Stomach (tissue), 9 donors: Measurements from ENCODE around the gene C1QL1. TPM values are rescaled to one million over a fixed set of nuclear protein-coding genes. Genes with fewer than 3 reads are reported as not detected.

Source experiments
- DNase-seq, 2 donors: peaks; one replicate each; pipeline versions ENCODE4 v3.0.0 to v3.0.0-alpha.2; 2013 to 2019
- H3K27ac ChIP-seq, 5 donors: fragments of 200-600 bp in 4 of 5; sonication (generic) in 4 of 5; one replicate each; pipeline ENCODE4 v1.5.1; 2013 to 2019; ENCODE audit warnings: mild to moderate bottlenecking in 1 of 5, moderate library complexity in 1 of 5
- H3K27me3 ChIP-seq, 3 donors: fragments of 200-600 bp; sonication (generic); one replicate each; pipeline ENCODE4 v1.5.1; 2017 to 2019; ENCODE audit warnings: mixed run types in 1 of 3
- H3K36me3 ChIP-seq, 4 donors: fragments of 200-600 bp; sonication (generic); 1 replicate in 3 of 4; 2 replicates in 1 of 4; pipeline ENCODE4 v1.5.1; 2016 to 2019
- H3K4me1 ChIP-seq, 4 donors: fragments of 200-600 bp; sonication (generic); one replicate each; pipeline ENCODE4 v1.5.1; 2016 to 2019
- H3K4me3 ChIP-seq, 4 donors: fragments of 200-600 bp; sonication (generic) in 3 of 4; one replicate each; pipeline ENCODE4 v1.5.1; 2016 to 2019; ENCODE audit warnings: mild to moderate bottlenecking in 1 of 4
- H3K9me3 ChIP-seq, 4 donors: fragments of 200-600 bp; sonication (generic); one replicate each; pipeline ENCODE4 v1.5.1; 2016 to 2019
- CTCF ChIP-seq, 7 experiments: fragments of 450-650 bp in 4 of 7; fragments of 200-600 bp in 3 of 7; sonication (generic) in 3 of 7; IDR thresholded peaks; one replicate each; pipeline ENCODE4 v1.5.1; 2016 to 2019; ENCODE audit warnings: antibody characterized with exemption in 7 of 7, control low read depth in 2 of 7, mild to moderate bottlenecking in 1 of 7
- EP300 ChIP-seq: sonication (generic); formaldehyde crosslinking; IDR thresholded peaks from one replicate; pipeline ENCODE4 v1.6.1; 2017; ENCODE audit warnings: antibody characterized with exemption
- POLR2A ChIP-seq, 4 donors: fragments of 450-650 bp; IDR thresholded peaks; one replicate each; pipeline ENCODE4 v1.6.1; 2016; ENCODE audit warnings: antibody characterized with exemption in 4 of 4, control low read depth in 2 of 4, mild to moderate bottlenecking in 1 of 4, moderate library complexity in 1 of 4
- POLR2AphosphoS5 ChIP-seq, 3 donors: sonication (generic); formaldehyde crosslinking; IDR thresholded peaks; one replicate each; pipeline ENCODE4 v1.6.1; 2016; ENCODE audit warnings: antibody characterized with exemption in 3 of 3
- WGBS, 5 donors: extraction: QIAGEN DNeasy Blood & Tissue Kit in 3 of 5; methylation state at CpG; one replicate each; pipeline versions ENCODE4 v1.1.5 to v1.1.7; 2013 to 2018; 5-methylcytosine and 5-hydroxymethylcytosine counted together
- intact Hi-C: fragments of 100-400 bp; cut with DNase I; formaldehyde crosslinking; loops from one replicate; pipeline ENCODE4 v1.15.1; 2023; ENCODE audit warnings: low total_unique reads
- polyA plus RNA-seq, 3 donors: library from polyadenylated mRNA; stranded (reverse); fragments of 200-250 nt; gene quantifications; one replicate each; pipeline ENCODE4 v1.2.3, GENCODE V29; 2013
- small RNA-seq, 4 donors: library from RNA; depleted of rRNA; stranded (forward); fragments of <200 nt; gene quantifications; one replicate each; pipeline ENCODE3, GENCODE V24; 2016
- total RNA-seq, 5 donors: library from RNA; depleted of rRNA; stranded (reverse); fragments of >200 nt; gene quantifications; one replicate each; pipeline versions ENCODE4 v1.1.0 to v1.2.3, GENCODE V29; 2014 to 2016
- donor health status: healthy with polysubstance abuse.
- donor health status: Bipolar disorder and iron deficiency.
- donor health status: healthy.

C1QL1 gene
- total and polyA plus RNA-seq, 8 donors, result 2.2 to 16.3 (median 5.2) TPM; not detected in 1

- DNase-seq, result peak; percentile 73 to 78
- WGBS, 5 donors, result 12 to 36% (median 12%) methylated on average over 14 to 56 of the region's 56 CpGs
- intact Hi-C loops, result loop anchor here (10.0 kb wide), 1 partner anchor 193 kb away; no protein-coding TSS in a partner anchor
Measured at GRCh38 chr17:44911133-44912001, 56.7 kb downstream of the C1QL1 start.

GRCh38 chr17:44910231-44911106 lies 57.6 kb downstream of the C1QL1 start:
- intact Hi-C loops, result loop anchor here (10.0 kb wide), 1 partner anchor 194 kb away; no protein-coding TSS in a partner anchor
- H3K9me3 ChIP-seq, result no peaks in the 10 kb centered on the region
- no peak overlapping the region for H3K27ac ChIP-seq
- no peaks in the 10 kb centered on the region for H3K36me3 ChIP-seq
- no peak for TF ChIP-seq CTCF (IDR thresholded peaks at IDR 0.05)
- no peak for TF ChIP-seq POLR2AphosphoS5 (IDR thresholded peaks at IDR 0.05)
- no peak for TF ChIP-seq POLR2A (IDR thresholded peaks at IDR 0.05)
- TF ChIP-seq EP300, result no peak
- WGBS, 5 donors, result 75 to 86% (median 80%) methylated on average over 13 of the region's 13 CpGs
- H3K4me3 ChIP-seq, result peak overlapping the region in 1 of 4 donors; percentile 48
- H3K27me3 ChIP-seq, result peaks cover 0 to 51% (median 20%) of the 10 kb centered on the region in 3 donors
- DNase-seq, result no peak
- peaks cover 10 to 19% (median 12%) of the 10 kb centered on the region in 4 donors for H3K4me1 ChIP-seq

More at GRCh38 chr17:44911133-44912001, 56.7 kb downstream of the C1QL1 start:
- Histone ChIP-seq H3K36me3 (no peaks in the 10 kb centered on the region), H3K27ac (no peak overlapping the region), H3K4me3 (peak overlapping the region; percentile 29 to 48 (median 40)), H3K27me3 (peaks cover 0 to 53% (median 20%) of the 10 kb centered on the region in 3 donors), H3K9me3 (no peaks in the 10 kb centered on the region), H3K4me1 (peaks cover 6 to 19% (median 10%) of the 10 kb centered on the region in 4 donors)
- TF ChIP-seq POLR2A (IDR thresholded peaks at IDR 0.05) (no peak), CTCF (IDR thresholded peaks at IDR 0.05) (peak in 4 of 7 experiments; percentile 23 to 47 (median 32)), POLR2AphosphoS5 (IDR thresholded peaks at IDR 0.05) (peak in 1 of 3 donors; percentile 43)

Small RNAs within 50 kb of the gene (small RNA-seq; reads per million reads assigned to genes)
- 0 reads per million in 4 donors for gene AC015936.2
- 0 to 0.30 (median 0) reads per million in 4 donors for gene MIR6783

Other genes with a start within 250 kb of the C1QL1 start
- 10 to 100 TPM in 1 of 5 donors, 1 to 10 TPM in 1, under 1 TPM in 1, not detected in 2; 0.73 to 57.6 (median 1.7) TPM for gene ADAM11, start 209.3 kb downstream of the C1QL1 start, total RNA-seq
- under 1 TPM in 2 of 3 donors, not detected in 1; 0.19 to 0.35 TPM for gene ADAM11, start 209.3 kb downstream of the C1QL1 start, polyA plus RNA-seq
- 10 to 100 TPM in 4 of 5 donors, 1 to 10 TPM in 1; 9.7 to 53.1 (median 35.6) TPM for gene GJC1, start 138.0 kb downstream of the C1QL1 start, total RNA-seq
- gene GJC1, start 138.0 kb downstream of the C1QL1 start, polyA plus RNA-seq, result 1 to 10 TPM in 1 of 3 donors, under 1 TPM in 2; 0.31 to 3.5 (median 0.62) TPM
- under 1 TPM in 1 of 5 donors, not detected in 4; 0.92 TPM for gene HIGD1B, start 120.4 kb downstream of the C1QL1 start, total RNA-seq
- gene HIGD1B, start 120.4 kb downstream of the C1QL1 start, polyA plus RNA-seq, result 1 to 10 TPM; 2.1 to 5.4 (median 2.4) TPM
- gene EFTUD2, start 68.9 kb downstream of the C1QL1 start, total RNA-seq, result 100 to 1,000 TPM in 3 of 5 donors, 10 to 100 TPM in 2; 70.1 to 176 (median 111) TPM
- 10 to 100 TPM; 15.9 to 28.6 (median 21.2) TPM for gene EFTUD2, start 68.9 kb downstream of the C1QL1 start, polyA plus RNA-seq
- gene GFAP, start 52.8 kb downstream of the C1QL1 start, total RNA-seq, result 1 to 10 TPM in 1 of 5 donors, not detected in 4; 9.7 TPM
- 1 to 10 TPM in 1 of 3 donors, under 1 TPM in 2; 0.15 to 1.4 (median 0.23) TPM for gene GFAP, start 52.8 kb downstream of the C1QL1 start, polyA plus RNA-seq
- gene KIF18B, start 20.5 kb downstream of the C1QL1 start, total RNA-seq, result 10 to 100 TPM in 1 of 5 donors, 1 to 10 TPM in 1, under 1 TPM in 2, not detected in 1; 0.58 to 12.2 (median 2.0) TPM
- gene KIF18B, start 20.5 kb downstream of the C1QL1 start, polyA plus RNA-seq, result 1 to 10 TPM in 2 of 3 donors, under 1 TPM in 1; 0.15 to 2.2 (median 1.2) TPM
- 10 to 100 TPM in 3 of 5 donors, 1 to 10 TPM in 2; 2.3 to 22.9 (median 14.9) TPM for gene DCAKD, start 83.3 kb upstream of the C1QL1 start, total RNA-seq
- 10 to 100 TPM in 2 of 3 donors, 1 to 10 TPM in 1; 9.5 to 17.2 (median 11.5) TPM for gene DCAKD, start 83.3 kb upstream of the C1QL1 start, polyA plus RNA-seq
- 100 to 1,000 TPM in 2 of 5 donors, 10 to 100 TPM in 3; 30.1 to 229 (median 74.0) TPM for gene NMT1, start 93.0 kb upstream of the C1QL1 start, total RNA-seq
- 100 to 1,000 TPM in 1 of 3 donors, 10 to 100 TPM in 2; 23.3 to 230 (median 49.7) TPM for gene NMT1, start 93.0 kb upstream of the C1QL1 start, polyA plus RNA-seq
- 100 to 1,000 TPM in 1 of 5 donors, 10 to 100 TPM in 3, 1 to 10 TPM in 1; 7.6 to 215 (median 31.0) TPM for gene PLCD3, start 164.2 kb upstream of the C1QL1 start, total RNA-seq
- gene PLCD3, start 164.2 kb upstream of the C1QL1 start, polyA plus RNA-seq, result 100 to 1,000 TPM in 1 of 3 donors, 10 to 100 TPM in 2; 17.2 to 106 (median 53.2) TPM
- gene ACBD4, start 167.4 kb upstream of the C1QL1 start, total RNA-seq, result 10 to 100 TPM in 3 of 5 donors, 1 to 10 TPM in 2; 4.6 to 24.6 (median 15.2) TPM
- 10 to 100 TPM; 16.1 to 23.1 (median 18.1) TPM for gene ACBD4, start 167.4 kb upstream of the C1QL1 start, polyA plus RNA-seq
- 10 to 100 TPM in 3 of 5 donors, 1 to 10 TPM in 2; 6.4 to 23.8 (median 13.0) TPM for gene HEXIM1, start 180.2 kb upstream of the C1QL1 start, total RNA-seq
- 10 to 100 TPM; 15.4 to 20.5 (median 16.1) TPM for gene HEXIM1, start 180.2 kb upstream of the C1QL1 start, polyA plus RNA-seq
- gene HEXIM2, start 193.6 kb upstream of the C1QL1 start, total RNA-seq, result 10 to 100 TPM in 2 of 5 donors, 1 to 10 TPM in 2, under 1 TPM in 1; 0.92 to 34.4 (median 6.7) TPM
- 10 to 100 TPM; 10.8 to 12.5 (median 11.1) TPM for gene HEXIM2, start 193.6 kb upstream of the C1QL1 start, polyA plus RNA-seq